H9 (cell line): ENCODE results near the gene PRAMEF1. TPM values are rescaled to one million over a fixed set of nuclear protein-coding genes. Genes with fewer than 3 reads are reported as not detected.

ENCODE experiments used
- DNase-seq: peaks from one replicate; pipeline ENCODE4 v3.0.0-alpha.2; 2017
- H2AFZ ChIP-seq: one replicate; pipeline ENCODE4 v1.6.1; 2013; ENCODE audit warnings: mild to moderate bottlenecking, low read length, control low read depth, moderate library complexity
- H2AK5ac ChIP-seq: 2 replicates; pipeline ENCODE4 v1.6.1; 2013; ENCODE audit warnings: low read length, control low read depth, mixed read lengths; ENCODE audit not compliant: insufficient read length
- H2BK120ac ChIP-seq: one replicate; pipeline ENCODE4 v1.6.1; 2013; ENCODE audit warnings: low read depth, mild to moderate bottlenecking, low read length, control low read depth, inconsistent platforms; ENCODE audit not compliant: poor library complexity, severe bottlenecking
- H2BK12ac ChIP-seq: 2 replicates; pipeline ENCODE4 v1.6.1; 2013; ENCODE audit warnings: low read length, control low read depth, mixed read lengths, low read depth; ENCODE audit not compliant: insufficient read length
- H2BK15ac ChIP-seq: 2 replicates; pipeline ENCODE4 v1.6.1; 2013; ENCODE audit warnings: low read depth, low read length, control low read depth
- H2BK20ac ChIP-seq: one replicate; pipeline ENCODE4 v1.6.1; 2013; ENCODE audit warnings: low read depth, mild to moderate bottlenecking, low read length, control low read depth, inconsistent platforms; ENCODE audit not compliant: poor library complexity, severe bottlenecking
- H2BK5ac ChIP-seq: 2 replicates; pipeline ENCODE4 v1.6.1; 2013; ENCODE audit warnings: low read length, control low read depth, mixed read lengths; ENCODE audit not compliant: insufficient read length
- H3K14ac ChIP-seq: 2 replicates; pipeline ENCODE4 v1.6.1; 2013; ENCODE audit warnings: low read length, control low read depth; ENCODE audit not compliant: insufficient read depth
- H3K18ac ChIP-seq: 2 replicates; pipeline ENCODE4 v1.6.1; 2013; ENCODE audit warnings: low read depth, mild to moderate bottlenecking, mixed read lengths, low read length, control low read depth; ENCODE audit not compliant: insufficient read length
- H3K23ac ChIP-seq: 2 replicates; pipeline ENCODE4 v1.6.1; 2013; ENCODE audit warnings: low read length, control low read depth, mixed read lengths, low read depth; ENCODE audit not compliant: insufficient read length
- H3K23me2 ChIP-seq: 2 replicates; pipeline ENCODE4 v1.6.1; 2013; ENCODE audit warnings: low read depth, mild to moderate bottlenecking, mixed read lengths, low read length, control low read depth; ENCODE audit not compliant: insufficient read length, poor library complexity, severe bottlenecking
- H3K27ac ChIP-seq: 2 replicates; pipeline ENCODE4 v1.5.1; 2013; ENCODE audit warnings: low read length, control low read depth, mixed read lengths, low read depth; ENCODE audit not compliant: insufficient read length
- H3K27me3 ChIP-seq: 2 replicates; pipeline ENCODE4 v1.6.1; 2013; ENCODE audit warnings: low read length, control low read depth, inconsistent platforms; ENCODE audit not compliant: insufficient read depth
- H3K4ac ChIP-seq: 2 replicates; pipeline ENCODE4 v1.6.1; 2013; ENCODE audit warnings: low read depth, mild to moderate bottlenecking, control low read depth, inconsistent platforms, low read length, moderate library complexity
- H3K4me1 ChIP-seq: 2 replicates; pipeline ENCODE4 v1.6.1; 2013; ENCODE audit warnings: low read length, control low read depth, inconsistent platforms; ENCODE audit not compliant: insufficient read depth
- H3K4me2 ChIP-seq: 2 replicates; pipeline ENCODE4 v1.6.1; 2013; ENCODE audit warnings: low read length, control low read depth, mixed read lengths; ENCODE audit not compliant: insufficient read length, insufficient read depth
- H3K56ac ChIP-seq: 2 replicates; pipeline ENCODE4 v1.6.1; 2013; ENCODE audit warnings: low read depth, mild to moderate bottlenecking, mixed read lengths, low read length, control low read depth; ENCODE audit not compliant: insufficient read length
- H3K79me1 ChIP-seq: 2 replicates; pipeline ENCODE4 v1.6.1; 2013; ENCODE audit warnings: low read depth, mild to moderate bottlenecking, moderate library complexity, low read length, control low read depth, inconsistent platforms; ENCODE audit not compliant: insufficient read depth, poor library complexity, severe bottlenecking
- H3K79me2 ChIP-seq: 2 replicates; pipeline ENCODE4 v1.6.1; 2013; ENCODE audit warnings: low read length, control low read depth, inconsistent platforms; ENCODE audit not compliant: insufficient read depth
- H3K9ac ChIP-seq: 2 replicates; pipeline ENCODE4 v1.6.1; 2013; ENCODE audit warnings: low read length, control low read depth, mixed read lengths; ENCODE audit not compliant: insufficient read length; ENCODE audit errors: extremely low read depth
- H3K9me3 ChIP-seq: one replicate; pipeline ENCODE4 v1.6.1; 2013; ENCODE audit warnings: low read depth, low read length, inconsistent platforms; ENCODE audit not compliant: control insufficient read depth
- H3T11ph ChIP-seq: one replicate; pipeline ENCODE4 v1.6.1; 2013; ENCODE audit warnings: mild to moderate bottlenecking, low read length, control low read depth, inconsistent platforms
- H4K20me1 ChIP-seq: one replicate; pipeline ENCODE4 v1.6.1; 2013; ENCODE audit not compliant: control insufficient read depth, insufficient read length, insufficient read depth
- H4K5ac ChIP-seq: 2 replicates; pipeline ENCODE4 v1.6.1; 2013; ENCODE audit warnings: low read depth, mild to moderate bottlenecking, mixed read lengths, low read length, control low read depth; ENCODE audit not compliant: insufficient read length
- H4K8ac ChIP-seq: replicated peaks from 2 replicates; pipeline ENCODE4 v1.6.1; 2013; ENCODE audit warnings: low read length, control low read depth, mixed read lengths, low read depth; ENCODE audit not compliant: insufficient read length
- H4K91ac ChIP-seq: 2 replicates; pipeline ENCODE4 v1.6.1; 2013; ENCODE audit warnings: low read depth, mild to moderate bottlenecking, moderate library complexity, mixed read lengths, low read length, control low read depth; ENCODE audit not compliant: insufficient read length
- H3K27ac Mint-ChIP-seq, 3 experiments: 2 replicates in 2 of 3; 3 replicates in 1 of 3; pipeline ENCODE4 v1.8.0; 2020 to 2021; ENCODE audit warnings: mixed read lengths in 3 of 3, mild to moderate bottlenecking in 1 of 3, moderate library complexity in 1 of 3
- H3K27me3 Mint-ChIP-seq: 2 replicates; pipeline ENCODE4 v1.8.0; 2021; ENCODE audit warnings: low read depth, mild to moderate bottlenecking, moderate library complexity, mixed read lengths
- H3K36me3 Mint-ChIP-seq, 3 experiments: 2 replicates in 2 of 3; 3 replicates in 1 of 3; pipeline ENCODE4 v1.8.0; 2020 to 2021; ENCODE audit warnings: low read depth in 3 of 3, mixed read lengths in 3 of 3; ENCODE audit not compliant: insufficient read depth in 1 of 3
- H3K4me1 Mint-ChIP-seq, 2 experiments: 2 replicates each; pipeline ENCODE4 v1.8.0; 2020; ENCODE audit warnings: mixed read lengths in 2 of 2
- H3K4me3 Mint-ChIP-seq, 2 experiments: 2 replicates in 1 of 2; 3 replicates in 1 of 2; pipeline ENCODE4 v1.8.0; 2020 to 2021; ENCODE audit warnings: mild to moderate bottlenecking in 2 of 2, mixed read lengths in 2 of 2, moderate library complexity in 1 of 2
- H3K9me3 Mint-ChIP-seq, 2 experiments: 2 replicates in 1 of 2; 3 replicates in 1 of 2; pipeline ENCODE4 v1.8.0; 2020; ENCODE audit warnings: mild to moderate bottlenecking in 2 of 2, mixed read lengths in 2 of 2, moderate library complexity in 1 of 2
- WGBS: extraction: QIAGEN DNeasy Blood & Tissue Kit; methylation state at CpG from one replicate; pipeline ENCODE4 v1.1.7; 2013; ENCODE audit warnings: missing lambda C conversion rate, low lambda C conversion rate, mixed read lengths; ENCODE audit not compliant: insufficient read length; ENCODE audit errors: extremely low coverage; 5-methylcytosine and 5-hydroxymethylcytosine counted together
- total RNA-seq: library from RNA; stranded (reverse); gene quantifications from 2 replicates; pipeline ENCODE4 v1.2.1, GENCODE V29; 2021
- TF ChIP-seq, protein P1 (sequence below): fragments of 200-600 bp; sonication (generic); conservative IDR thresholded peaks from 3 replicates; pipeline ENCODE4 v1.8.0; 2021; ENCODE audit warnings: antibody characterized with exemption, mild to moderate bottlenecking

Gene PRAMEF1
- total RNA-seq, 1 experiment from 2014 or later, result not detected

DNA sequence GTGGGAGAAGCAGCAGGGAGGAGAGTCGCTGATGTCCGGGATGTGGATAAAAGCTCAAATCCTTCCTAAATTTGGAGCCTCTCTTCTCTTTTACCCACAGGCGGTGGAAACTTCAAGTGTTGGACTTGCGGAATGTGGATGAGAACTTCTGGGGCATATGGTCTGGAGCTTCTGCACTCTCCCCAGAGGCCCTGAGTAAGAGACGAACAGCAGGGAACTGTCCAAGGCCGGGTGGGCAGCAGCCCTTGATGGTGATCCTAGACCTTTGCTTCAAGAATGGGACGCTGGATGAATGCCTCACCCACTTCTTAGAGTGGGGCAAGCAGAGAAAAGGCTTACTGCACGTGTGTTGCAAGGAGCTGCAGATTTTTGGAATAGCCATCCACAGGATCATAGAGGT is 15.8 kb upstream of the PRAMEF1 start:
- H3K4me3 Mint-ChIP-seq, result no peak overlapping the region
- H3K36me3 Mint-ChIP-seq, result no peaks in the 10 kb centered on the region
- H3K4me2 ChIP-seq, result no peak overlapping the region
- H3K14ac ChIP-seq, result no peak overlapping the region
- no peak overlapping the region for H3K9ac ChIP-seq
- no peak overlapping the region for H2AFZ ChIP-seq
- no peak overlapping the region for H2AK5ac ChIP-seq
- no peaks in the 10 kb centered on the region for H3K9me3 ChIP-seq
- H3K27me3 ChIP-seq, result no peaks in the 10 kb centered on the region
- no peaks in the 10 kb centered on the region for H4K20me1 ChIP-seq
- no peak overlapping the region for H3K4ac ChIP-seq
- peaks cover 0 to 4% of the 10 kb centered on the region in 2 experiments; a peak in 3 of 5 replicates for H3K9me3 Mint-ChIP-seq
- H3K4me1 ChIP-seq, result no peaks in the 10 kb centered on the region
- TF ChIP-seq, protein P1, sequence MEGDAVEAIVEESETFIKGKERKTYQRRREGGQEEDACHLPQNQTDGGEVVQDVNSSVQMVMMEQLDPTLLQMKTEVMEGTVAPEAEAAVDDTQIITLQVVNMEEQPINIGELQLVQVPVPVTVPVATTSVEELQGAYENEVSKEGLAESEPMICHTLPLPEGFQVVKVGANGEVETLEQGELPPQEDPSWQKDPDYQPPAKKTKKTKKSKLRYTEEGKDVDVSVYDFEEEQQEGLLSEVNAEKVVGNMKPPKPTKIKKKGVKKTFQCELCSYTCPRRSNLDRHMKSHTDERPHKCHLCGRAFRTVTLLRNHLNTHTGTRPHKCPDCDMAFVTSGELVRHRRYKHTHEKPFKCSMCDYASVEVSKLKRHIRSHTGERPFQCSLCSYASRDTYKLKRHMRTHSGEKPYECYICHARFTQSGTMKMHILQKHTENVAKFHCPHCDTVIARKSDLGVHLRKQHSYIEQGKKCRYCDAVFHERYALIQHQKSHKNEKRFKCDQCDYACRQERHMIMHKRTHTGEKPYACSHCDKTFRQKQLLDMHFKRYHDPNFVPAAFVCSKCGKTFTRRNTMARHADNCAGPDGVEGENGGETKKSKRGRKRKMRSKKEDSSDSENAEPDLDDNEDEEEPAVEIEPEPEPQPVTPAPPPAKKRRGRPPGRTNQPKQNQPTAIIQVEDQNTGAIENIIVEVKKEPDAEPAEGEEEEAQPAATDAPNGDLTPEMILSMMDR, result no peak
- no peak overlapping the region for H3K23ac ChIP-seq
- H3K27ac ChIP-seq, result no peak overlapping the region
- H4K8ac ChIP-seq, result no peak overlapping the region
- no peak overlapping the region for H4K91ac ChIP-seq
- no peak overlapping the region for H2BK12ac ChIP-seq
- no CpG with 5 or more reads among the region's 8 CpGs for WGBS
- no peaks in the 10 kb centered on the region for H3K79me1 ChIP-seq
- H2BK15ac ChIP-seq, result no peak overlapping the region
- H3K79me2 ChIP-seq, result 0 out of 2 replicates have a peak, but pooled peaks cover 2% of the 10 kb centered on the region
- DNase-seq, result no peak
- no peaks in the 10 kb centered on the region for H3K4me1 Mint-ChIP-seq
- no peak overlapping the region for H3K18ac ChIP-seq
- no peak overlapping the region for H2BK5ac ChIP-seq
- no peak overlapping the region for H3K27ac Mint-ChIP-seq
- peaks cover 12% of the 10 kb centered on the region for H3K27me3 Mint-ChIP-seq
- H2BK20ac ChIP-seq, result no peak overlapping the region
- H2BK120ac ChIP-seq, result no peak overlapping the region
- H3K56ac ChIP-seq, result no peak overlapping the region
- no peak overlapping the region for H4K5ac ChIP-seq
- no peaks in the 10 kb centered on the region for H3K23me2 ChIP-seq
- H3T11ph ChIP-seq, result no peak overlapping the region
